Muscle of leg (tissue), 16 donors: ENCODE results near the gene BAIAP2L2. TPM values are rescaled to one million over a fixed set of nuclear protein-coding genes. Genes with fewer than 3 reads are reported as not detected.
A peak's percentile ranks its signal among the peaks of the same experiment; 100 is the strongest.
"Not testable (repeated sequence)": the region's sequence is repeated elsewhere in the genome, so short reads cannot be mapped to it uniquely, and the experiment has no call there.

Source experiments
- DNase-seq: peaks from one replicate; pipeline ENCODE4 v3.0.0; 2013
- H3K27ac ChIP-seq: one replicate; pipeline ENCODE4 v1.5.1; 2013; ENCODE audit warnings: mild to moderate bottlenecking, low read length, control low read depth
- H3K27me3 ChIP-seq: one replicate; pipeline ENCODE4 v1.6.1; 2013; ENCODE audit warnings: low read length; ENCODE audit not compliant: control insufficient read depth, insufficient read depth
- H3K36me3 ChIP-seq: one replicate; pipeline ENCODE4 v1.6.1; 2013; ENCODE audit warnings: low read length; ENCODE audit not compliant: control insufficient read depth, insufficient read depth
- H3K4me1 ChIP-seq: one replicate; pipeline ENCODE4 v1.6.1; 2013; ENCODE audit warnings: low read length; ENCODE audit not compliant: control insufficient read depth, insufficient read depth
- H3K4me3 ChIP-seq: one replicate; pipeline ENCODE4 v1.5.1; 2013; ENCODE audit warnings: low read length, control low read depth
- H3K9me3 ChIP-seq: replicated peaks from 2 replicates; pipeline ENCODE4 v1.6.1; 2013; ENCODE audit warnings: low read depth, low read length; ENCODE audit not compliant: control insufficient read depth
- WGBS: methylation state at CpG from one replicate; pipeline ENCODE4 v1.1.5; 2013; ENCODE audit warnings: missing lambda C conversion rate; ENCODE audit not compliant: insufficient coverage; 5-methylcytosine and 5-hydroxymethylcytosine counted together
- long read RNA-seq, 11 donors: transcript quantifications; one replicate each; lab custom pipeline, GENCODE V29; 2026
- polyA plus RNA-seq, 8 donors: library from polyadenylated mRNA; unstranded; fragments of 120-200 nt; gene quantifications; one replicate each; pipeline versions ENCODE4 v1.2.1 to v1.2.3, GENCODE V29; 2013; ENCODE audit warnings: inconsistent platforms in 1 of 8, low replicate concordance in 1 of 8; ENCODE audit not compliant: insufficient read length in 8 of 8, insufficient read depth in 1 of 8
- total RNA-seq: library from RNA; stranded (reverse); fragments of 120-200 nt; gene quantifications from one replicate; pipeline ENCODE4 v1.2.4, GENCODE V29; 2013

BAIAP2L2 gene, protein sequence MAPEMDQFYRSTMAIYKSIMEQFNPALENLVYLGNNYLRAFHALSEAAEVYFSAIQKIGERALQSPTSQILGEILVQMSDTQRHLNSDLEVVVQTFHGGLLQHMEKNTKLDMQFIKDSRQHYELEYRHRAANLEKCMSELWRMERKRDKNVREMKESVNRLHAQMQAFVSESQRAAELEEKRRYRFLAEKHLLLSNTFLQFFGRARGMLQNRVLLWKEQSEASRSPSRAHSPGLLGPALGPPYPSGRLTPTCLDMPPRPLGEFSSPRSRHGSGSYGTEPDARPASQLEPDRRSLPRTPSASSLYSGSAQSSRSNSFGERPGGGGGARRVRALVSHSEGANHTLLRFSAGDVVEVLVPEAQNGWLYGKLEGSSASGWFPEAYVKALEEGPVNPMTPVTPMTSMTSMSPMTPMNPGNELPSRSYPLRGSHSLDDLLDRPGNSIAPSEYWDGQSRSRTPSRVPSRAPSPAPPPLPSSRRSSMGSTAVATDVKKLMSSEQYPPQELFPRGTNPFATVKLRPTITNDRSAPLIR
- total RNA-seq (0.22 TPM), polyA plus RNA-seq (1 to 10 TPM in 6 of 8 donors, under 1 TPM in 2; 0.61 to 6.4 (median 1.3) TPM)
- long read RNA-seq, donor 1 = 0 reads
- long read RNA-seq, donor 2 = 0 reads
- long read RNA-seq, donor 3 = 0 reads
- long read RNA-seq, donor 4 = 0 reads
- long read RNA-seq, donor 5 = 0 reads
- long read RNA-seq, donor 6, partial matches to known transcripts = 7 of 7 reads
- long read RNA-seq, donor 6, other reads (novel, unspliced or antisense) = 0 of 7 reads
- long read RNA-seq, donor 7 = 0 reads
- long read RNA-seq, donor 8 = 0 reads
- long read RNA-seq, donor 9 = 0 reads
- long read RNA-seq, donor 10, partial matches to known transcripts = 7 of 7 reads
- long read RNA-seq, donor 10, other reads (novel, unspliced or antisense) = 0 of 7 reads
- long read RNA-seq, donor 11 = 0 reads

DNA sequence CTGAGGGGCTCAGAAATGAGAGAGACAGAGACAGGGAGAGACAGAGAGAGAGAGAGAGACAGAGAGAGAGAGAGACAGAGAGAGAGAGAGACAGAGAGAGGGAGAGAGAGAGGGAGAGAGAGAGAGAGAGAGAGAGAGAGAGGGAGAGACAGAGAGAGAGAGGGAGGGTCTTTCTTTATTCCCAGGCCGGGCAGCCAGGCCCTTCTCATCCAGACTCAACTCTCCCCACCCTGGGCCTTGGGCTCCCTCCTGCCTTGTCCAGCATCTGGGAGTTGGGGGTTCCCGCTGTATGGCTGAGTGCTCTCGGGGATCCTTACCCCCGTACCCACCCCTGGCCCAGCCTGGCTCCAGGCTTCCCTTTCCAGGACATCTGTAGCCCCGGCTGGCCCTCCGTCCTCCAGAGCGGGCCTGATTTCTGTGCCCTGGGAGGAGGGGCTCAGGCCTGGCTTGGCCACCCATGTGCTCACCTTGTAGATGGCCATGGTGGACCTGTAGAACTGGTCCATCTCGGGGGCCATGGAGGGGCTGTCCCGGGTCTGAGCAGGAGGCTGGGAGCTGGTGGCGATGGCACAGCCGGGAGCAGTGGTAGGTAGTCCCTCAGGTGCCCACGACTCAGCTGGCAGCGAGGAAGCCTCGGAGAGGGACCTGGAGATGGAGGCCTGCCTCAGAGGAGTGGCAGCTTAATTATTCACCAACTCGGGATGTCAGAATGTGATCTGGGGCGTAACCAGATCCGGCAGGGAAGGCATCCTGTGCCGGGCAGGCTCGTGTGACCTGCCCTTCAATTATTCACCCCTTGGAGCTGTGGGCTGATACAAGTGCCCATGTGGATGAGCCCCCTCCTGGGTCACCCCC, at the start of gene BAIAP2L2:
Gene BAIAP2L2 (minus strand): TSS at position 677 of the 855 bp plus-strand sequence. CDS start 159 bp downstream, at position 518.
- Histone ChIP-seq H3K27ac (no peak within 1 kb of the TSS), H3K9me3 (no peaks in the 10 kb centered on the region), H3K36me3 (no peaks in the 10 kb centered on the region), H3K4me1 (peaks cover 55% of the 10 kb centered on the region), H3K27me3 (no peaks in the 10 kb centered on the region), H3K4me3 (no peak within 1 kb of the TSS)
- 73% methylated on average over 16 of the region's 19 CpGs for WGBS
- DNase-seq = no peak

- DNase-seq = no peak
- H3K9me3 ChIP-seq = no peaks in the 10 kb centered on the region
- no peaks in the 10 kb centered on the region for H3K27me3 ChIP-seq
- H3K36me3 ChIP-seq = no peaks in the 10 kb centered on the region
- H3K4me3 ChIP-seq = no peak overlapping the region
- WGBS = no CpG with 5 or more reads among the region's 1 CpG
- no peak overlapping the region for H3K27ac ChIP-seq
- H3K4me1 ChIP-seq = peaks cover 6% of the 10 kb centered on the region
Measured at GRCh38 chr22:38155703-38156102, 45.2 kb upstream of the BAIAP2L2 start.

DNA sequence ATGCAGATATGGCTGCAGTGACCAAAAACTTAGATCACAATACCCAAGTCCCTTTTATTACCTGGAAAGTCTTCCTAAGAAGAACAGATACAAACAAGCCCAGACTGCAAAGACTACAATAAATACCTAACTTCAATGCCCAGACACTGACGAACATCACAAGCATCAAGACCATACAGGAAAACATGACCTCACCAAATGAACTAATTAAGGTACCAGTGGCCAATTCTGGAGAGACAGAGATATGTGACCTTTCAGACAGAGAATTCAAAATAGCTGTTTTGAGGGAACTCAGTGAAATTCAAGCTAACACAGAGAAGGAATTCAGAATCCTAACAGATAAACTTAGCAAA, 44.1 kb upstream of the BAIAP2L2 start:
- DNase-seq, H3K9me3 ChIP-seq, H3K4me1 ChIP-seq, H3K4me3 ChIP-seq, H3K36me3 ChIP-seq, H3K27ac ChIP-seq, H3K27me3 ChIP-seq: not testable (repeated sequence)
- no CpG with 5 or more reads among the region's 1 CpG for WGBS

DNA sequence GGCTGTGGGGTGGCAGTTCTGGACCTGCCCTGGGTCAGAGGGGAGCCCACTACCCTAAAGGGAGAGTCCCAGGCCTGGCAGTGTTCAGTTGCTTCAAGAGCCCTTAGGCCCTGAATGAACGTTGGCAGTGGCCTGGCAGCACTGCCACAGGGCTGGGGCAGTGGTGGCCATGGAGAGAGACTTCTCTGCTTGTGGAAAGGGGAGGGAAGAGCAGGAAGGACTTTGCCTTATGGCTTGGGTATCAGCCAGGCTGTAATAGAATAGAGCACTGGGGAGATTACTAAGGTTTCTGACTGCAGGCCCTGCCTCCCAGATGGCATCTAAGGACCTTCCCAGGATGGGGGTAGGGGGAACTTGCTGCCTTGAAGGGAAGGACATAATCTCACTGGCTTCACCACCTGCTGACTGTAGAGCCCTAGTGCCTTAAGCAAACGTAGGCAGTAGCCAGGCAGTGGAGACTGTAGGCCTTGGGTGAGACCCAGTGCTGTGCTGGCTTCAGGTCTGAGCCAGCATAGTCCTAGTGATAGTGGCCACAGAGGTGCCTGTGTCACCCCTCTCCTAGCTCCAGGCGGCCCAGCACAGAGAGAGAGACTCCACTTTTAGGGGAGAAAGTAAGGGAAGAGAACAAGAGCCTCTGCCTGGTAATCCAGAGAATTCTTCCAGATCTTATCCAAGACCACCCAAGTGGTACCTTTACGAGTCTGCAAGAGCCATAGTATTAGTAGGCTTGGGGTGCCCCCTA, 43.5 kb upstream of the BAIAP2L2 start:
- Histone ChIP-seq H3K4me3 (no peak overlapping the region), H3K9me3 (no peaks in the 10 kb centered on the region), H3K27me3 (no peaks in the 10 kb centered on the region), H3K36me3 (no peaks in the 10 kb centered on the region), H3K27ac (no peak overlapping the region), H3K4me1 (peaks cover 6% of the 10 kb centered on the region)
- peak; percentile 33 for DNase-seq
- WGBS = 42% methylated on average over 2 of the region's 4 CpGs

GRCh38 chr22:38151126-38151500, 40.6 kb upstream of the BAIAP2L2 start:
- Histone ChIP-seq H3K9me3 (no peaks in the 10 kb centered on the region), H3K27me3 (no peaks in the 10 kb centered on the region), H3K4me1 (peaks cover 6% of the 10 kb centered on the region), H3K4me3 (no peak overlapping the region), H3K36me3 (no peaks in the 10 kb centered on the region), H3K27ac (no peak overlapping the region)
- no peak for DNase-seq
- WGBS = 93% methylated on average over 5 of the region's 8 CpGs

- H3K27ac ChIP-seq = no peak overlapping the region
- peak; percentile 39 for DNase-seq
- H3K27me3 ChIP-seq = no peaks in the 10 kb centered on the region
- H3K9me3 ChIP-seq = no peaks in the 10 kb centered on the region
- H3K4me3 ChIP-seq = no peak overlapping the region
- 53% methylated on average over 2 of the region's 5 CpGs for WGBS
- no peaks in the 10 kb centered on the region for H3K4me1 ChIP-seq
- H3K36me3 ChIP-seq = peaks cover 3% of the 10 kb centered on the region
Measured at GRCh38 chr22:38148245-38148644, 37.8 kb upstream of the BAIAP2L2 start.

- not testable (repeated sequence) for H3K27me3 ChIP-seq
Measured at GRCh38 chr22:38146166-38146565, 35.7 kb upstream of the BAIAP2L2 start.

DNA sequence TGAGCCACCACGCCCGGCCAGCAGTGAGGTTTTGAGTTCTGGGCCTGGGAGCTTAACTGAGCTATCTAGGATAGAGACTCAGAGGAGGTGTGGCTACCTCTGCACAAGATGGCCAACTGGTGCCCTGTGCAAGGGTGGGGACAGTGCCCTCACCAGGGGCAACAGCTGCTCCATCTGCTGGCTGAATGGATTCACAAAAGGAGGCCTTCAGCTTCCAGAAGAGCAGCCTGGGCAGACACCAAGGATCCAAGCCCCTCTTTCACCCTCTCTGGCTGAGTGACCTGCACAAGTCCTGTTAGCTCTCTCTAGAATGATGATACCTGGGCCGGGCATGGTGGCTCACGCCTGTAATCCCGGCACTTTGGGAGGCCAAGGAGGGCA, 33.5 kb upstream of the BAIAP2L2 start:
- 97% methylated on average over 5 of the region's 5 CpGs for WGBS
- Histone ChIP-seq H3K4me1 (no peaks in the 10 kb centered on the region), H3K27ac (no peak overlapping the region), H3K36me3 (peaks cover 4% of the 10 kb centered on the region), H3K27me3 (no peaks in the 10 kb centered on the region), H3K4me3 (no peak overlapping the region), H3K9me3 (no peaks in the 10 kb centered on the region)
- no peak for DNase-seq

More at GRCh38 chr22:38146166-38146565, 35.7 kb upstream of the BAIAP2L2 start:
- not testable (repeated sequence) for H3K36me3 ChIP-seq, H3K4me1 ChIP-seq, H3K4me3 ChIP-seq, H3K27ac ChIP-seq, DNase-seq, H3K9me3 ChIP-seq
- WGBS = no CpG with 5 or more reads among the region's 3 CpGs

GRCh38 chr22:38142606-38143005, 32.1 kb upstream of the BAIAP2L2 start:
- H3K27me3 ChIP-seq = no peaks in the 10 kb centered on the region
- 60% methylated on average over 5 of the region's 5 CpGs for WGBS
- no peak overlapping the region for H3K4me3 ChIP-seq
- no peak for DNase-seq
- peaks cover 12% of the 10 kb centered on the region for H3K36me3 ChIP-seq
- H3K4me1 ChIP-seq = no peaks in the 10 kb centered on the region
- no peak overlapping the region for H3K27ac ChIP-seq
- no peaks in the 10 kb centered on the region for H3K9me3 ChIP-seq
